GM18868 (cell line): ENCODE measurements around the gene LAMA3.
"Not testable (repeated sequence)": the region's sequence is repeated elsewhere in the genome, so short reads cannot be mapped to it uniquely, and the experiment has no call there.

Source experiments
- ATAC-seq: cut with Tn5 transposase; IDR thresholded peaks from one replicate; pipeline ENCODE4 v1.9.1; 2021; ENCODE audit warnings: mild to moderate bottlenecking, moderate library complexity; ENCODE audit not compliant: unreplicated experiment

Gene LAMA3

DNA sequence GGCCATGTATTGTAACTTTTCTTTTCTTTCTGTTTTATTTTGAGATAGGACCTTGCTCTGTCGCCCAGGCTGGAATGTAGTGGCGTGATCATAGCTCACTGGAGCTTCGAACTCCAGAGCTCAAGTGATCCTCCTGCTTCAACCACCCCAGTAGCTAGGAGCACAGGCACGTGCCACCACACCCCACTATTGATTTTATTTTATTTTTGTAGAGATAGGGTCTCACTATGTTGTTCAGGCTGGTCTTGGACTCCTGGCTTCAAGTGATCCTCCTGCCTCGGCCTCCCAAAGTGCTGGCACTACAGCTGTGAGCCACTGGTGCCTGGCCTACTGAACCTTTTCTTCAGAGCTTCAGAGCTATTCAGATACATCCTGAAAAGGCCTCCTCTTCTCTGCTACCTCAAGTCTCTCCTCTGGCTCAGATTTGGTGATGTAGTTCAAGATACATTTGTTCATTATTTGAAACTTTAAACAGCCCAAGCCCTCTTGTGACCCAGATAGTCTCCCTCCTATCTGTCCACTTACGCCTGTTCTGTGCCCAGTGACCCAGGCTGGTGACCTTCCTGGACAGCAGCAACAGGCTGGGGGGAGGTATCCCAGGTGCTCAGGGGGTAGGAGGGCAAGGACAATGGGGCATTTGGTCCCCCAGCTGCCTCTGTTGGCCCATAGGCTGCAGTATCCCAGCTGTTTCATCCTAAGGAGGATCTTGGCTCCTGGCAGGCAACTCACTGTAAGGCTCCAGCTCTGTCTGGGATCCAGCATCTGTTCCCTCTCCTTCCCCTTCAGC, 38.6 kb downstream of the LAMA3 start:
- no peak for ATAC-seq

GRCh38 chr18:23730857-23731256, 41.6 kb downstream of the LAMA3 start:
- no peak for ATAC-seq

DNA sequence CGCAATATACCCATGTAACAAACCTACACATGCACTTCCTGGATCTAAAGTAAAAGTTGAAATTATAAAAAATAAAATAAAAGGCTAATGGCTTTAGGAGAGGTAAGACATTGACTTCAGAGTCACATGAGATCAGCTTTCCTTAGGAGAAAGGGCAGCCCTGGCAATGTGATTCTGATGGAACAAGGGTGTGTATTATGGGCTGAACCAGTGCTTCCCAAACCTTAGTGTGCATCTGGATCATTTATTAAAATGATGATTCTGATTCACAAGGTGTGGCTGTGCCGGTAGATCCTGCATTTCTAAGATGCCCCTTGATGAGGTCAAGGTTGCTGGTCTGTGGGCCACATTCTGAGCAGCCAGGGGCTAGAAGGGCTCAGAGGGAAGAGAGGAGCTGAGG, 42.6 kb downstream of the LAMA3 start:
- ATAC-seq = no peak

- ATAC-seq = no peak
Observed at GRCh38 chr18:23732439-23732838, 43.2 kb downstream of the LAMA3 start.

DNA sequence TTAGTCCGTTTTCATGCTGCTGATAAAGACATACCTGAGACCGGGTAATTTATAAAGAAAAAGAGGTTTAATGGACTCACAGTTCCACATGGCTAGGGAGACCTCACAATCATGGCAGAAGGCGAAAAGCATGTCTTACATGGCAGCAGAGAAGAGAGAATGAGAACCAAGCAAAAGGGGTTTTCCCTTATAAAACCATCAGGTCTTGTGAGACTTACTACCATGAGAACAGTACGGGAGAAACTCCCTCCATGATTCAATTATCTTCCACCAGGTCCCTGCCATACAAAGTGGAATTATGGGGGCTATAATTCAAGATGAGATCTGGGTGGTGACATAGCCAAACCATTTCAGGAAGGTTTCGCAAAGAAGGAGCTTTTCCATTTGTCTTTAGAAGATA, 44.0 kb downstream of the LAMA3 start:
- not testable (repeated sequence) for ATAC-seq

- ATAC-seq = no peak
Observed at GRCh38 chr18:23733895-23734294, 44.6 kb downstream of the LAMA3 start.

- ATAC-seq = no peak
Observed at GRCh38 chr18:23735021-23735464, 45.8 kb downstream of the LAMA3 start.

GRCh38 chr18:23737578-23737977, 48.3 kb downstream of the LAMA3 start:
- no peak for ATAC-seq

DNA sequence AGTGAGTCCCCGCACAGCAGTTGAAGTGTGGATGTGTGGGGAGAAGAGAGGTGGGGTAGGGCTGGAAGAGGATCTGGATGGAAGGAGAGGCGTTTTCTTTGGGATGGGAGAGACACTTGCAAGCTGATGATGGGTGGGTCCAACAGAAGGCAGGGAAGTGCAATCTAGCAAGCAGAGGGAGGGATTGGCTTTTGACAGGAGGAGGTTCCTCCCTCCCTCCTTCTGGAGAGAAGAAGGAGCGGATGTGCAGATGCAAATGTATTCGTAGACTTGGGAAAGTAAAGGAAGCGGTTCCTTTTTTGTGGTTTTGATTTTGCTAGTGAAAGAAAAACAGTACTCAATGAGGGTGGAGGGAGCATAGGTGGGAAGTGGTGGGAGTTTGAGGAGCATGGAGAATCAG, 48.9 kb downstream of the LAMA3 start:
- ATAC-seq = no peak

GRCh38 chr18:23738575-23738974, 49.3 kb downstream of the LAMA3 start:
- no peak for ATAC-seq

GRCh38 chr18:23740105-23740830, 51.0 kb downstream of the LAMA3 start:
- ATAC-seq = no peak

DNA sequence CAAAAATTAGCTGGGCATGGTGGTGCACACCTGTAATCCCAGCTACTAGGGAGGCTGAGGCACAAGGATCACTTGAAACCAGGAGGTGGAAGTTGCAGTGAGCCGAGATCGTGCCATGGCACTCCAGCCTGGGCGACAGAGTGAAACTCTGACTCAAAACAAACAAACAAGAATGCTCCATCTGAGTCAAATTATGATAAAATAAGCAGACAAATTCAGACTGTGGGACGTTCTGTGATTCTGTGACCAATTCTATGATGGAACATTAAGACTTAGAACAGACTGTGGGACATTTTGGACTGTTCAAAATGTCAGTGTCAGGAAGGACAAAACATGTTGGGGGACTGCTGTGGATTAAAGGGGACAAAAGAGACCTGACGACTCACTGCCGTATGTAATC, 52.7 kb downstream of the LAMA3 start:
- ATAC-seq = not testable (repeated sequence)

- no peak for ATAC-seq
Observed at GRCh38 chr18:23743733-23744333, 54.6 kb downstream of the LAMA3 start.

DNA sequence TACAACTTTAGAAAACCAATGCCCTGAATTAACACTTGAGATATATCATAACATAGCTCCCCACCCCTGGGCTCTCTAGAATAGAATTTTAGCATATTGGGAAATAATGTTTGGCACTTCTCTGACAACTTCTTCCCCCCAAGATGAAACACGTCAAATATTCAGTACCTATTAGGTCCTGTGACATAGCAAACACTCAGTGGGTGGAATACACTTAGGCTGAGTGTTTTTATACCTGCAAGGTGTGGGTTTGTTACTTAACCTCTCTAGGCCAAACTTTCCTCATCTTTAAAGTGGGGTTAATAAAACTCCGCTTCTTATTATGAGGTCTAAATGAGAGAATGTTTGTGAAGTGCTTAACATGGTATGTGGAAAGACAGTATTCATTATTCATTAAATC, 56.1 kb downstream of the LAMA3 start:
- no peak for ATAC-seq

GRCh38 chr18:23746851-23747250, 57.6 kb downstream of the LAMA3 start:
- ATAC-seq = no peak

GRCh38 chr18:23752363-23752762, 63.1 kb downstream of the LAMA3 start:
- ATAC-seq = peak; percentile 78

- no peak for ATAC-seq
Observed at GRCh38 chr18:23752796-23753195, 63.5 kb downstream of the LAMA3 start.

DNA sequence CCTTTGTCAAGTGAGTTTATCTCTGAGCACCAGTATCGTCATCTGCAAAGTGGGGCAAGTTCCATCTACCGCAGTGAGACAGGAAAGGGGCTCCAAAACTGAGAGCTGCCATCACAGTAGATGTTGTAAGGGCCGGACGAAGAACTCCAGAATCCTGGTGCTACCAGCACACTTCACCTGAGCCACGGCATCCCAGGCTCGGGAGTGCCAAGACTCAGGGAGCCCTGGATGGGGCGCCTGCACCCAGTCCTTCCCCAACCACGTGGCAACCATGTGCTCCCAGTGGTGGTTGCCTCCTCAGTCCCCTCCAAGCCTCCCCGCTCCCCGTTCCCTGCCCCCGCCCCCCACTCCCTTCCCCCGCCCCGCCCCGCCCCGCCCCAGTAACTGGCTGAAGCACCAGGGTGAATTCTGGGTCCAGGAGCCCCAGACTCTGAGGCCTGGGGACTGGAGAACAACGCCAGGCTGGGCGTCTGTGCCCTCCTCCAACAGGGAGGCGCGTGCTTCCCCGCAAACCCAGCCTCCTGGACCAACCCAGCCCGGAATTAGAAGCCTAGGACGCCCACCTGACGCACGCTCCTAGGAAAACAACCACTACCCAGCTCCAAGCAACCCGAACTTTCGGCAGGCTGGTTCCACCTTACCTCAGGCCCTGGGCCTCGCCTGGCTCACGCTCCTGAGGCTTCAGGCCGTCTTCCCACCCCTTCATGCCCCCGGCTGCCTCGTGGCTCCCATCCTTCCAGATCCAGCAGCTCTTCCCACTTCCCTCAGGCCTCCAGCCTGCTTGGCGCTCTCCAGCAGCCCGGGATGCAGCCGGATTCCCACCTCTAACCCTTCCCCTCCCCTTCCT, 67.6 kb downstream of the LAMA3 start:
- no peak for ATAC-seq

- no peak for ATAC-seq
Observed at GRCh38 chr18:23757437-23757733, 68.1 kb downstream of the LAMA3 start.

DNA sequence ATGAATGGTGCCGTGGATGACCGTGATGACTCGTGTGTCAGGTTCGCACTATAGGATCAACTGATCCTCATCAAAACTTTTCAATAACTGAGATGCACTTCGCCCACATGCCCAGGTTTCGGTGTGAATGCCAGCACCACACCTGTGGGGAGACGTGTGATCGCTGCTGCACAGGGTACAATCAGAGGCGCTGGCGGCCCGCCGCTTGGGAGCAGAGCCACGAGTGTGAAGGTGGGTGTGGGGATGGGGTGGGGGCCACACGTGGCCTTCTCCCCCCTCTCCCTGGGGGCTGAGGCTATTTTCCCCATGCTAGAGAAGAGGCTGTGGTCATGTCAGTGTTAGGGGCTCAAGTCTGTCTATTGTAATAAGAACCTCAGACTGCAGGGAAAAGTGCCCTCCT, 69.0 kb downstream of the LAMA3 start:
- no peak for ATAC-seq

- no peak for ATAC-seq
Observed at GRCh38 chr18:23761941-23762340, 72.7 kb downstream of the LAMA3 start.
